ENCODE measurements around the gene GPR17.

Gene GPR17

DNA sequence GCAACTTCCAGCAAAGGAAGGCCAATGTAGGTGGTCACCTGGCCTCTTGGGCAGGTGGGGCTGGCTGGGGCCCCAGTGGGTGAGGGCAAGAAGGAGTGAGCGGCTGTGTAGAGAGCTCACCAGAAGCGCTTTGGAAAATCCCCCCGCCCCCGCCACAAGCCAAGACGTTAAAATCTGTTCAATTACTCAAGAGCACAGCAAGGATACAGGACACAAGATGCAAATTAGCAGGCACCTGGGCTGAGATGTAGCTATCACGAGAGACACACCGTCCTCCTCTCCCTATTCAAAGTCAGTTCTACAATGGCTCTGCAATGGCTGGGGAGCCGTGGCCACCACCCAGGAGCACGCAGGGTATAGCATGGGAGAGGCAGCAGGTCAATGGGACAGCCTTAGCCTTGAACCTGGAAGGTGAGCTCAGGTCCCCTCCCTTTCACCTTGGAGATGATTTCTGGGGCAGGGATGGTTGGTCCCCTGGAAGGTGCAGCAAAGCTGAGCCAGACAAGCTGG, 38.5 kb upstream of the GPR17 start:
- H3K27me3 ChIP-seq = no peaks in the 10 kb centered on the region
- no peak for DNase-seq
- intact Hi-C loops (cut with DNase I; ENCODE audit: low total_unique reads) = no loop called here

DNA sequence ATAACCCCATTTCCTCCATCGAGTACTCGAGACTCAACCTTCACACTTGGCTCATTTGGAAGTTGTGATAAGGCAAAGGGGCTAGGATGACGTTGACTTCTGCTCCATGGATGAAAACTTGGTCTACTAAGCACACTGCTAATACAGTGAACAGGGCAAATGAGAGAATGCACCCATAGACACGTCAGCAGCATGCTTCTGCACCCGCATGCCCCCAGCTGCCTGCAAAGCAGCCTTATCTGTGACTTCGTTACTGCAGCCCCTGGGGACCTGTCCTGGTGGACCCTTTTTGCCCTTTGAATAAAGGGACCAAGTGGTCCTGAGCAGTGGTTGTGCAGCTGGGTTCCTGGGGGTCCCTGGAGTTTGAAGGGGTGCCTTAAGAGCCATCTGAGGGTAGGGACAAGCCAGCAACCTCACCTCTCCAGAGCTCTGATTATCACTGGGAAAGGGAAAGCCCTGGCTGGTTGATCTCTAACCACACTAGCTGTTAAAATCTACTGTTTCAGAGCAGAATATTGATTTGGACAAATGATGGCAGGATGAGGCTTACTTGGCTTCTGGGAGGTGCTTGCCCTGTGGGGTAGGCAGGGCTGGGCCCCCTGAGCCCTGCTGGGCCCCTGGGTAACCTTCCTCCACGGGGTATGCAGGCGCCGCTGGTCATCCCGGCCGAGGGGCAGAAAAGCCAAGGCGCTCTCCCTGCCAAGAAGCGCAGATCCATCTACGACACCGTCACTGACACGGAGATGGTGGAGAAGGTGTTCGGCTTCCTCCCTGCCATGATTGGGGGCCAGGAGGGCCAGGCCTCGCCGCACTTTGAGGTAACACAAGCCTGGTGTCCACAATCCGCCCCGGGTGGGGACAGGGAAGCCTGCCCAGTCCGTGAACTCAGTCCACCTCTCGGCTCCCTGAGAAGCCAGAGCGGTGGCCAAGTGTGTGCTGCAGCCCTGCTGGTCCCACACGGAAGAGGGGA, 37.6 kb upstream of the GPR17 start:
- Histone ChIP-seq H3K9me3 (peaks cover 0 to 21% (median 11%) of the 10 kb centered on the region in 3 donors), H3K36me3 (no peaks in the 10 kb centered on the region), H3K27ac (no peak overlapping the region), H3K4me3 (no peak overlapping the region), H3K27me3 (no peaks in the 10 kb centered on the region), H3K4me1 (no peaks in the 10 kb centered on the region)
- DNase-seq = no peak
- intact Hi-C loops (cut with DNase I; ENCODE audit: low total_unique reads) = no loop called here
- TF ChIP-seq, protein P1, sequence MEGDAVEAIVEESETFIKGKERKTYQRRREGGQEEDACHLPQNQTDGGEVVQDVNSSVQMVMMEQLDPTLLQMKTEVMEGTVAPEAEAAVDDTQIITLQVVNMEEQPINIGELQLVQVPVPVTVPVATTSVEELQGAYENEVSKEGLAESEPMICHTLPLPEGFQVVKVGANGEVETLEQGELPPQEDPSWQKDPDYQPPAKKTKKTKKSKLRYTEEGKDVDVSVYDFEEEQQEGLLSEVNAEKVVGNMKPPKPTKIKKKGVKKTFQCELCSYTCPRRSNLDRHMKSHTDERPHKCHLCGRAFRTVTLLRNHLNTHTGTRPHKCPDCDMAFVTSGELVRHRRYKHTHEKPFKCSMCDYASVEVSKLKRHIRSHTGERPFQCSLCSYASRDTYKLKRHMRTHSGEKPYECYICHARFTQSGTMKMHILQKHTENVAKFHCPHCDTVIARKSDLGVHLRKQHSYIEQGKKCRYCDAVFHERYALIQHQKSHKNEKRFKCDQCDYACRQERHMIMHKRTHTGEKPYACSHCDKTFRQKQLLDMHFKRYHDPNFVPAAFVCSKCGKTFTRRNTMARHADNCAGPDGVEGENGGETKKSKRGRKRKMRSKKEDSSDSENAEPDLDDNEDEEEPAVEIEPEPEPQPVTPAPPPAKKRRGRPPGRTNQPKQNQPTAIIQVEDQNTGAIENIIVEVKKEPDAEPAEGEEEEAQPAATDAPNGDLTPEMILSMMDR (IDR thresholded peaks at IDR 0.05) = no peak

More for the DNA sequence above, 38.5 kb upstream of the GPR17 start:
- H3K36me3 ChIP-seq = no peaks in the 10 kb centered on the region
- no peaks in the 10 kb centered on the region for H3K4me1 ChIP-seq
- H3K27ac ChIP-seq = no peak overlapping the region
- TF ChIP-seq, protein P1 (IDR thresholded peaks at IDR 0.05) = no peak
- H3K9me3 ChIP-seq = peaks cover 0 to 18% (median 6%) of the 10 kb centered on the region in 3 donors
- H3K4me3 ChIP-seq = no peak overlapping the region

DNA sequence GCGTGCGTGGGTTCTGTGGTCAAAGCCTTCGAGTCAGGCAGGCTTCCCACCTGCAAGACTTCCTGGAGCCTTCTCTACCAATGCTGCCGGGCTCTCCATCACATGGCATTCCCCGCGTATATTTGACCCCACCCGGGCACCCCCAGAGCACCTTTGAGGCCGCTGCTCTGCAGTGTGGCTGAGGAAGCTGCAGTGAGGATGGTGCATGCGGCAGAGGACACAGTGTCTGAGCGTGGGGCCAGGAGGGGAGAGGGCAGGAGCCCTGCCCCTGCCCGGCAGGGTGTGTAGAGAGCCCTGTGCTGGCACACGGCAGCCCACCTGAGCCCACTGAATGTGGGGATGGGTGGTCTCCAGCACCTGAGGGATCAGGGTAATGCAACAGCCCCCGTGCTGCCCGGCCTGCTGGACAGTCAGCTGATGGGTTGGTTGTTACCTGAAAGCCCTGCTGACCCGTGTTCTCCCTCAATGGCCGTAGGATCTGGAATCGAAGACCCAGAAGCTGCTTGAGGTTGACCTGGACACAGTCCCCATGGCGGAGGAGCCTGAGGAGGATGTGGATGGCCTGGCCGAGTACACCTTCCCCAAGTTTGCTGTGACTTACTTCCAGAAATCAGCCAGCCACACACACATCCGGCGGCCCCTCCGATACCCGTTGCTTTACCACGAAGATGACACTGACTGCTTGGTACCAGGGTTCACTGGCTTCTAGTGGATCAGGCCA, 36.8 kb upstream of the GPR17 start:
- TF ChIP-seq, protein P1 (IDR thresholded peaks at IDR 0.05) = no peak
- Histone ChIP-seq H3K27me3 (no peaks in the 10 kb centered on the region), H3K4me1 (no peaks in the 10 kb centered on the region), H3K4me3 (no peak overlapping the region), H3K36me3 (no peaks in the 10 kb centered on the region), H3K27ac (no peak overlapping the region), H3K9me3 (peaks cover 0 to 28% (median 15%) of the 10 kb centered on the region in 3 donors)
- no peak for DNase-seq
- intact Hi-C loops (cut with DNase I; ENCODE audit: low total_unique reads) = no loop called here

DNA sequence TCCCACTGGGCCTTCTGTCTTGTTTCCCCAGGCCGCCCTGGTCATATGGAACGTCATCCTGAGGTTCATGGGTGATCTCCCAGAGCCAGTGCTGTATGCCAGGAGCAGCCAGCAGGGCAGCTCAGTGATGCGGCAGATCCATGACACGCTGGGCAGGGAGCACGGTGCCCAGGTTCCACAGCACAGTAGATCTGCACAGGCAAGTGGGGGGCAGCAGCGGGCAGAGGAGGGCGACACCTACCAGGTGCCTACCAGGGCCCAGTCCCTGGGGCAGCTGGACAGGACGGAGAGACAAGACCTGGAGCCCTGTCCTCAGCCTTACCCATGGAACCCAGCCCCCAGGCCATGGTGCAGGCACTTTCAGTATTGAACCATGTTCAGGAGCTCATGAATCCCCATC, 36.1 kb upstream of the GPR17 start:
- H3K9me3 ChIP-seq = peaks cover 0 to 30% (median 15%) of the 10 kb centered on the region in 3 donors
- H3K27ac ChIP-seq = no peak overlapping the region
- intact Hi-C loops (cut with DNase I; ENCODE audit: low total_unique reads) = no loop called here
- TF ChIP-seq, protein P1 (IDR thresholded peaks at IDR 0.05) = no peak
- H3K4me3 ChIP-seq = no peak overlapping the region
- H3K27me3 ChIP-seq = no peaks in the 10 kb centered on the region
- no peaks in the 10 kb centered on the region for H3K36me3 ChIP-seq
- DNase-seq = no peak
- no peaks in the 10 kb centered on the region for H3K4me1 ChIP-seq

DNA sequence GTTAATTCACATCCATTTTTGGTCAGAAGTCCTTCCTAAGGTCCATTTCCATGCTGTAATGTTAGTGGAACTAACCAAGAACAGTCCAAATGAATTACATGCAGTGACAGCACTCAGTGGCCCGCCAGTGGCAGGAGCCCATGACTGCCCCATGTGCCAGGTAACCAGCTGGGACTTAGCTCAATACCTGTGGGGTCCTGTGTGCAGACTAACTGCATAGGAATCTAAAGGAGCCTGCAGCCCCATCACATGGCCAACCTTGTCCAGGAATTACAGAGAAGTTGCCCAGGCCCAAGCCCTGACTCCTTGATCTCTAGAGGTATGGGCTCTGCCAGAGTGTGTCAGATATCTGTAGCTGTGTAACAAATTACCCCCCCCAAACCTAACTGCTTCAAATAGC, 35.4 kb upstream of the GPR17 start:
- Histone ChIP-seq H3K4me3 (no peak overlapping the region), H3K27me3 (no peaks in the 10 kb centered on the region), H3K36me3 (no peaks in the 10 kb centered on the region), H3K27ac (no peak overlapping the region), H3K9me3 (peaks cover 0 to 30% (median 15%) of the 10 kb centered on the region in 3 donors), H3K4me1 (no peaks in the 10 kb centered on the region)
- intact Hi-C loops (cut with DNase I; ENCODE audit: low total_unique reads) = no loop called here
- TF ChIP-seq, protein P1 (IDR thresholded peaks at IDR 0.05) = no peak
- no peak for DNase-seq

Data from tibial artery (tissue), 4 donors.